Measurements from ENCODE around the gene GNAO1.

GNAO1 gene

GRCh38 chr16:56338566-56339318 is 147.5 kb downstream of the GNAO1 start:
- no peak for DNase-seq (ENCODE audit: extremely low spot score)
- no peak for TF ChIP-seq SUZ12 (IDR thresholded peaks at IDR 0.05)
- no peak for TF ChIP-seq TARDBP (IDR thresholded peaks at IDR 0.05)
- TF ChIP-seq ARNT (IDR thresholded peaks at IDR 0.05) = no peak
- no peak for TF ChIP-seq FOXA1 (IDR thresholded peaks at IDR 0.05)
- TF ChIP-seq ZNF384 (IDR thresholded peaks at IDR 0.05) = no peak
- no peak for TF ChIP-seq SP1 (IDR thresholded peaks at IDR 0.05)
- no peak for TF ChIP-seq CTBP1 (IDR thresholded peaks at IDR 0.05; ENCODE audit: borderline replicate concordance)
- TF ChIP-seq HDGF (IDR thresholded peaks at IDR 0.05; ENCODE audit: borderline replicate concordance) = no peak
- no peak for TF ChIP-seq FOXK2 (IDR thresholded peaks at IDR 0.05)
- no peak for TF ChIP-seq NFRKB (IDR thresholded peaks at IDR 0.05)
- TF ChIP-seq PKNOX1 (IDR thresholded peaks at IDR 0.05) = no peak
- no peak for TF ChIP-seq BHLHE40 (IDR thresholded peaks at IDR 0.05; ENCODE audit: borderline replicate concordance)
- TF ChIP-seq ELF4 (IDR thresholded peaks at IDR 0.05) = no peak
- TF ChIP-seq FOXM1 (IDR thresholded peaks at IDR 0.05; ENCODE audit: borderline replicate concordance) = no peak
- no peak for TF ChIP-seq LEF1 (IDR thresholded peaks at IDR 0.05; ENCODE audit: borderline replicate concordance)
- TF ChIP-seq L3MBTL2 (conservative IDR thresholded peaks at IDR 0.05) = no peak
- POLR2A ChIA-PET = no interaction called here
- CTCF ChIA-PET = interaction anchor here (1.4 kb wide), 1 partner anchor 18 kb away, joined by 5 read pairs; no protein-coding TSS in a partner anchor

- POLR2A ChIA-PET = interaction anchor here (1.2 kb wide), 1 partner anchor 12 kb away, joined by 3 read pairs; no protein-coding TSS in a partner anchor
- no peak for TF ChIP-seq FOXA1 (IDR thresholded peaks at IDR 0.05)
- CTCF ChIA-PET = interaction anchor here (1.4 kb wide), 1 partner anchor 17 kb away, joined by 5 read pairs; no protein-coding TSS in a partner anchor
- DNase-seq (ENCODE audit: extremely low spot score) = no peak
Measured at GRCh38 chr16:56339431-56340195, 148.3 kb downstream of the GNAO1 start.

GRCh38 chr16:56340416-56340815 is 149.1 kb downstream of the GNAO1 start:
- ChIA-PET POLR2A (interaction anchor here (1.2 kb wide), 1 partner anchor 13 kb away, joined by 3 read pairs; no protein-coding TSS in a partner anchor), CTCF (no interaction called here)
- DNase-seq (ENCODE audit: extremely low spot score) = no peak
- TF ChIP-seq PKNOX1 (IDR thresholded peaks at IDR 0.05) (no peak), LEF1 (IDR thresholded peaks at IDR 0.05; ENCODE audit: borderline replicate concordance) (no peak), ELF4 (IDR thresholded peaks at IDR 0.05) (no peak), CTBP1 (IDR thresholded peaks at IDR 0.05; ENCODE audit: borderline replicate concordance) (no peak), FOXM1 (IDR thresholded peaks at IDR 0.05; ENCODE audit: borderline replicate concordance) (no peak), ARNT (IDR thresholded peaks at IDR 0.05) (no peak), SUZ12 (IDR thresholded peaks at IDR 0.05) (no peak), SP1 (IDR thresholded peaks at IDR 0.05) (no peak), ZNF384 (IDR thresholded peaks at IDR 0.05) (no peak), TARDBP (IDR thresholded peaks at IDR 0.05) (no peak)

- no peak for TF ChIP-seq FOXA1 (IDR thresholded peaks at IDR 0.05)
- CTCF ChIA-PET = no interaction called here
- no peak for DNase-seq (ENCODE audit: extremely low spot score)
- POLR2A ChIA-PET = no interaction called here
Measured at GRCh38 chr16:56340864-56341365, 149.6 kb downstream of the GNAO1 start.

- ChIA-PET CTCF (interaction anchor here (1.6 kb wide), 1 partner anchor 14 kb away, joined by 16 read pairs; no protein-coding TSS in a partner anchor), POLR2A (no interaction called here)
- no peak for TF ChIP-seq NFRKB (IDR thresholded peaks at IDR 0.05)
- no peak for TF ChIP-seq SP1 (IDR thresholded peaks at IDR 0.05)
- TF ChIP-seq ELF4 (IDR thresholded peaks at IDR 0.05) = no peak
- no peak for TF ChIP-seq L3MBTL2 (conservative IDR thresholded peaks at IDR 0.05)
- no peak for TF ChIP-seq FOXM1 (IDR thresholded peaks at IDR 0.05; ENCODE audit: borderline replicate concordance)
- TF ChIP-seq BHLHE40 (IDR thresholded peaks at IDR 0.05; ENCODE audit: borderline replicate concordance) = no peak
- TF ChIP-seq SUZ12 (IDR thresholded peaks at IDR 0.05) = no peak
- no peak for TF ChIP-seq FOXK2 (IDR thresholded peaks at IDR 0.05)
- no peak for TF ChIP-seq ZNF384 (IDR thresholded peaks at IDR 0.05)
- no peak for TF ChIP-seq ARNT (IDR thresholded peaks at IDR 0.05)
- no peak for TF ChIP-seq HDGF (IDR thresholded peaks at IDR 0.05; ENCODE audit: borderline replicate concordance)
- no peak for TF ChIP-seq LEF1 (IDR thresholded peaks at IDR 0.05; ENCODE audit: borderline replicate concordance)
- TF ChIP-seq FOXA1 (IDR thresholded peaks at IDR 0.05) = no peak
- TF ChIP-seq TARDBP (IDR thresholded peaks at IDR 0.05) = no peak
- TF ChIP-seq CTBP1 (IDR thresholded peaks at IDR 0.05; ENCODE audit: borderline replicate concordance) = no peak
- TF ChIP-seq PKNOX1 (IDR thresholded peaks at IDR 0.05) = no peak
Measured at GRCh38 chr16:56341656-56342399, 150.5 kb downstream of the GNAO1 start.

More at GRCh38 chr16:56341656-56342399, 150.5 kb downstream of the GNAO1 start:
- DNase-seq (ENCODE audit: extremely low spot score) = no peak
